RWPE1 (cell line): ENCODE data around the gene LHFPL6.

ENCODE experiments used
- CTCF ChIA-PET: fragments of 350-600 bp; sonication (Branson Sonifier 250); formaldehyde crosslinking; extraction: SDS; loops from one replicate; lab custom pipeline; 2021; lab: Yijun Ruan, JAX
- POLR2A ChIA-PET: fragments of 400-600 bp; formaldehyde crosslinking; extraction: SDS; loops from one replicate; lab custom pipeline; 2020; ENCODE audit warnings: antibody characterized with exemption; ENCODE audit not compliant: low non-redundant PET; lab: Yijun Ruan, JAX
- DNase-seq: peaks from one replicate; pipeline ENCODE4 v3.0.0; 2012; ENCODE audit warnings: low spot score
- H3K27ac ChIP-seq: fragments of 450-650 bp; 2 replicates; pipeline ENCODE4 v1.5.1; 2017
- CTCF ChIP-seq: fragments of 450-650 bp; conservative IDR thresholded peaks from 2 replicates; pipeline ENCODE4 v1.5.1; 2017; ENCODE audit warnings: low read depth, mild to moderate bottlenecking

Gene LHFPL6

GRCh38 chr13:39525506-39525905 is 77.5 kb downstream of the LHFPL6 start:
- POLR2A ChIA-PET, result no interaction called here
- no peak for TF ChIP-seq CTCF
- H3K27ac ChIP-seq, result no peak overlapping the region
- no peak for DNase-seq
- CTCF ChIA-PET, result no interaction called here

GRCh38 chr13:39524795-39525194 is 78.2 kb downstream of the LHFPL6 start:
- ChIA-PET POLR2A (no interaction called here), CTCF (no interaction called here)

GRCh38 chr13:39522329-39522728 is 80.7 kb downstream of the LHFPL6 start:
- POLR2A ChIA-PET, result no interaction called here
- DNase-seq, result no peak
- CTCF ChIA-PET, result interaction anchor here (0.6 kb wide), 1 partner anchor 13 kb away, joined by 3 read pairs; no protein-coding TSS in a partner anchor
- no peak for TF ChIP-seq CTCF
- no peak overlapping the region for H3K27ac ChIP-seq

More at GRCh38 chr13:39524795-39525194, 78.2 kb downstream of the LHFPL6 start:
- no peak for DNase-seq
- H3K27ac ChIP-seq, result no peak overlapping the region
- no peak for TF ChIP-seq CTCF

GRCh38 chr13:39521701-39522100 is 81.3 kb downstream of the LHFPL6 start:
- H3K27ac ChIP-seq, result no peak overlapping the region
- no peak for DNase-seq
- CTCF ChIA-PET, result no interaction called here
- TF ChIP-seq CTCF, result no peak
- POLR2A ChIA-PET, result no interaction called here

GRCh38 chr13:39516096-39516495 is 86.9 kb downstream of the LHFPL6 start:
- DNase-seq, result no peak
- TF ChIP-seq CTCF, result no peak
- ChIA-PET CTCF (interaction anchor here (0.7 to 1.0 kb wide), 2 partner anchors 500 to 1514 kb away, joined by 3 to 4 read pairs; no protein-coding TSS in a partner anchor), POLR2A (no interaction called here)
- no peak overlapping the region for H3K27ac ChIP-seq

- CTCF ChIA-PET, result interaction anchor here (0.6 to 0.7 kb wide), 2 partner anchors 29 to 174 kb away, joined by 3 to 4 read pairs; no protein-coding TSS in a partner anchor
- TF ChIP-seq CTCF, result no peak
- no peak for DNase-seq
Observed at GRCh38 chr13:39515224-39515714, 87.7 kb downstream of the LHFPL6 start.

More at GRCh38 chr13:39515224-39515714, 87.7 kb downstream of the LHFPL6 start:
- POLR2A ChIA-PET, result no interaction called here
- H3K27ac ChIP-seq, result no peak overlapping the region
